Sigmoid colon (tissue), 7 donors: ENCODE measurements around the gene NDRG4. TPM values are rescaled to one million over a fixed set of nuclear protein-coding genes. Genes with fewer than 3 reads are reported as not detected.

Source experiments
- DNase-seq: peaks from one replicate; pipeline ENCODE4 v3.0.0-alpha.2; 2019
- H3K27ac ChIP-seq, 4 donors: fragments of 200-600 bp; sonication (generic); one replicate each; pipeline ENCODE4 v1.5.1; 2016 to 2019; ENCODE audit warnings: mild to moderate bottlenecking in 1 of 4
- H3K27me3 ChIP-seq, 3 donors: fragments of 200-600 bp; sonication (generic); one replicate each; pipeline ENCODE4 v1.5.1; 2019; ENCODE audit warnings: mild to moderate bottlenecking in 1 of 3
- H3K36me3 ChIP-seq, 4 donors: fragments of 200-600 bp; sonication (generic); one replicate each; pipeline ENCODE4 v1.5.1; 2016 to 2019
- H3K4me1 ChIP-seq, 4 donors: fragments of 200-600 bp; sonication (generic); one replicate each; pipeline ENCODE4 v1.5.1; 2017 to 2019
- H3K4me3 ChIP-seq, 4 donors: fragments of 200-600 bp; sonication (generic); one replicate each; pipeline ENCODE4 v1.5.1; 2017 to 2019; ENCODE audit warnings: mild to moderate bottlenecking in 2 of 4, moderate library complexity in 1 of 4
- H3K9me3 ChIP-seq, 4 donors: fragments of 200-600 bp in 3 of 4; sonication (generic) in 3 of 4; one replicate each; pipeline versions ENCODE4 v1.5.1 to v1.6.1; 2013 to 2019
- CTCF ChIP-seq, 4 experiments: fragments of 450-650 bp in 3 of 4; fragments of 200-600 bp in 1 of 4; IDR thresholded peaks; one replicate each; pipeline ENCODE4 v1.5.1; 2016 to 2019; ENCODE audit warnings: antibody characterized with exemption in 4 of 4, mild to moderate bottlenecking in 3 of 4, moderate library complexity in 2 of 4
- EP300 ChIP-seq, 4 donors: sonication (generic); formaldehyde crosslinking; IDR thresholded peaks; one replicate each; pipeline ENCODE4 v1.6.1; 2017; ENCODE audit warnings: antibody characterized with exemption in 4 of 4
- POLR2A ChIP-seq, 2 donors: fragments of 450-650 bp; IDR thresholded peaks; one replicate each; pipeline ENCODE4 v1.6.1; 2016; ENCODE audit warnings: antibody characterized with exemption in 2 of 2, mild to moderate bottlenecking in 2 of 2, moderate library complexity in 2 of 2
- POLR2AphosphoS5 ChIP-seq, 4 donors: sonication (generic); formaldehyde crosslinking; IDR thresholded peaks; one replicate each; pipeline ENCODE4 v1.6.1; 2017; ENCODE audit warnings: antibody characterized with exemption in 4 of 4
- WGBS, 2 donors: extraction: QIAGEN DNeasy Blood & Tissue Kit; methylation state at CpG; one replicate each; pipeline ENCODE4 v1.1.7; 2013; 5-methylcytosine and 5-hydroxymethylcytosine counted together
- intact Hi-C: fragments of 100-400 bp; cut with DNase I; formaldehyde crosslinking; loops from one replicate; pipeline ENCODE4 v1.15.1; 2023
- polyA plus RNA-seq, 3 donors: library from polyadenylated mRNA; stranded (reverse); fragments of 200-250 nt; gene quantifications; one replicate each; pipeline ENCODE4 v1.2.3, GENCODE V29; 2013
- total RNA-seq, 4 donors: library from RNA; depleted of rRNA; stranded (reverse); fragments of >200 nt; gene quantifications; one replicate each; pipeline ENCODE4 v1.1.0, GENCODE V29; 2016
- donor health status: healthy with polysubstance abuse.
- donor health status: Bipolar disorder and iron deficiency.
- donor health status: healthy.

The NDRG4 gene
- total and polyA plus RNA-seq, 7 donors, result 3.6 to 21.0 (median 16.6) TPM

- Histone ChIP-seq H3K27ac (no peak overlapping the region), H3K36me3 (no peaks in the 10 kb centered on the region), H3K27me3 (peaks cover 0 to under 1% (median 0%) of the 10 kb centered on the region in 3 donors), H3K4me1 (no peaks in the 10 kb centered on the region), H3K4me3 (no peak overlapping the region), H3K9me3 (no peaks in the 10 kb centered on the region)
- WGBS, 2 donors, result 89 to 91% methylated on average over 2 of the region's 2 CpGs
- TF ChIP-seq CTCF (IDR thresholded peaks at IDR 0.05), result no peak
- TF ChIP-seq POLR2AphosphoS5 (IDR thresholded peaks at IDR 0.05), result no peak
- no peak for TF ChIP-seq EP300 (IDR thresholded peaks at IDR 0.05)
- TF ChIP-seq POLR2A (IDR thresholded peaks at IDR 0.05), result no peak
- no peak for DNase-seq
- intact Hi-C loops, result no loop called here
Measured at GRCh38 chr16:58478427-58478826, 21.5 kb upstream of the NDRG4 start.

- no peak overlapping the region for H3K27ac ChIP-seq
- DNase-seq, result no peak
- WGBS, 2 donors, result 93 to 95% methylated on average over 11 of the region's 11 CpGs
- no peaks in the 10 kb centered on the region for H3K27me3 ChIP-seq
- H3K9me3 ChIP-seq, result no peaks in the 10 kb centered on the region
- no peaks in the 10 kb centered on the region for H3K36me3 ChIP-seq
- H3K4me1 ChIP-seq, result no peaks in the 10 kb centered on the region
- intact Hi-C loops, result no loop called here
- TF ChIP-seq POLR2A (IDR thresholded peaks at IDR 0.05) (no peak), EP300 (IDR thresholded peaks at IDR 0.05) (no peak), POLR2AphosphoS5 (IDR thresholded peaks at IDR 0.05) (no peak), CTCF (IDR thresholded peaks at IDR 0.05) (no peak)
- H3K4me3 ChIP-seq, result no peak overlapping the region
Measured at GRCh38 chr16:58481226-58481869, 18.6 kb upstream of the NDRG4 start.

- H3K36me3 ChIP-seq, result no peaks in the 10 kb centered on the region
- H3K4me3 ChIP-seq, result no peak overlapping the region
- H3K27ac ChIP-seq, result no peak overlapping the region
- DNase-seq, result no peak
- no peak for TF ChIP-seq EP300 (IDR thresholded peaks at IDR 0.05)
- no peak for TF ChIP-seq POLR2A (IDR thresholded peaks at IDR 0.05)
- no peak for TF ChIP-seq CTCF (IDR thresholded peaks at IDR 0.05)
- TF ChIP-seq POLR2AphosphoS5 (IDR thresholded peaks at IDR 0.05), result no peak
- no peaks in the 10 kb centered on the region for H3K4me1 ChIP-seq
- intact Hi-C loops, result no loop called here
- peaks cover 0 to 4% (median 0%) of the 10 kb centered on the region in 3 donors for H3K27me3 ChIP-seq
- 76 to 78% methylated on average over 8 of the region's 8 CpGs for WGBS, 2 donors
- no peaks in the 10 kb centered on the region for H3K9me3 ChIP-seq
Measured at GRCh38 chr16:58481931-58482330, 18.0 kb upstream of the NDRG4 start.

GRCh38 chr16:58485184-58485887 is 14.6 kb upstream of the NDRG4 start:
- Histone ChIP-seq H3K27me3 (peaks cover 0 to 5% (median 0%) of the 10 kb centered on the region in 3 donors), H3K27ac (no peak overlapping the region), H3K4me1 (peaks cover 0 to 9% (median 6%) of the 10 kb centered on the region in 4 donors), H3K4me3 (no peak overlapping the region), H3K9me3 (no peaks in the 10 kb centered on the region), H3K36me3 (no peaks in the 10 kb centered on the region)
- TF ChIP-seq POLR2A (IDR thresholded peaks at IDR 0.05) (no peak), POLR2AphosphoS5 (IDR thresholded peaks at IDR 0.05) (no peak), EP300 (IDR thresholded peaks at IDR 0.05) (no peak), CTCF (IDR thresholded peaks at IDR 0.05) (no peak)
- no peak for DNase-seq
- 80 to 81% methylated on average over 11 of the region's 11 CpGs for WGBS, 2 donors
- intact Hi-C loops, result loop anchor here (5.0 kb wide), 1 partner anchor 463 kb away; no protein-coding TSS in a partner anchor
